HG03575 (cell line): ENCODE measurements around the gene PRPSAP1.

Source experiments
- ATAC-seq: cut with Tn5 transposase; IDR thresholded peaks from one replicate; pipeline ENCODE4 v1.9.1; 2021; ENCODE audit not compliant: unreplicated experiment, insufficient number of reproducible peaks, low FRiP score; ENCODE audit errors: extremely low read depth

Gene PRPSAP1

GRCh38 chr17:76293106-76293505, 60.6 kb downstream of the PRPSAP1 start:
- ATAC-seq, result no peak

- no peak for ATAC-seq
Measured at GRCh38 chr17:76292567-76292966, 61.1 kb downstream of the PRPSAP1 start.

- ATAC-seq, result no peak
Measured at GRCh38 chr17:76281573-76282371, 71.9 kb downstream of the PRPSAP1 start.

GRCh38 chr17:76280650-76281049, 73.1 kb downstream of the PRPSAP1 start:
- ATAC-seq, result no peak

DNA sequence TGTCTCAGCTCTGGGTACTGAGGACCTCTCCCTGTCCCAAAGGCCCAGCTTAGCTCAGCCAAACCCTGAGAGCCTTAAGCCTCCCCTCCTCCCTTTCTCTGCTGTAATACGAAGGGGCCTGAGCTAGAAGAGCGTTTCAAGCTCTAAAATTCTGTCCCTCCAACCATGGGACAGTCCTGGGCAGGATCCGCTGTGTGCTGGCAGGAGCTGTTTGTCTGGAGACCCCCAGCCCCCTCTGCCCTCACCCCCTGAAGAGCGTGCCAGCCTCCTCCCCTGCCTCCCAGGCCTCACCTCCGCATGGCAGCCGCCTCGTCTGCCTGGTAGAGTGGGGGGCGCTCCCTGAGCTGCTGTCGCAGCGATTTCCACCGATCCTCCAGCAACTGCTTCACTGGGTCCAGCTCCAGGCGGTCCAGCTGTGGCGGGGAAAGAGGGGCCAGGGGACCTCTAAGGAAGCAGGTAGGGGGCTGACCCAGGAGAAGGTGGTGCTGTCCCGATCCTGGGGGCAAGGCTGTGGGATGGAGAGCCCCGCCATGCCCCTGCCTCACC, 73.9 kb downstream of the PRPSAP1 start:
- no peak for ATAC-seq

GRCh38 chr17:76278952-76279741, 74.6 kb downstream of the PRPSAP1 start:
- no peak for ATAC-seq

DNA sequence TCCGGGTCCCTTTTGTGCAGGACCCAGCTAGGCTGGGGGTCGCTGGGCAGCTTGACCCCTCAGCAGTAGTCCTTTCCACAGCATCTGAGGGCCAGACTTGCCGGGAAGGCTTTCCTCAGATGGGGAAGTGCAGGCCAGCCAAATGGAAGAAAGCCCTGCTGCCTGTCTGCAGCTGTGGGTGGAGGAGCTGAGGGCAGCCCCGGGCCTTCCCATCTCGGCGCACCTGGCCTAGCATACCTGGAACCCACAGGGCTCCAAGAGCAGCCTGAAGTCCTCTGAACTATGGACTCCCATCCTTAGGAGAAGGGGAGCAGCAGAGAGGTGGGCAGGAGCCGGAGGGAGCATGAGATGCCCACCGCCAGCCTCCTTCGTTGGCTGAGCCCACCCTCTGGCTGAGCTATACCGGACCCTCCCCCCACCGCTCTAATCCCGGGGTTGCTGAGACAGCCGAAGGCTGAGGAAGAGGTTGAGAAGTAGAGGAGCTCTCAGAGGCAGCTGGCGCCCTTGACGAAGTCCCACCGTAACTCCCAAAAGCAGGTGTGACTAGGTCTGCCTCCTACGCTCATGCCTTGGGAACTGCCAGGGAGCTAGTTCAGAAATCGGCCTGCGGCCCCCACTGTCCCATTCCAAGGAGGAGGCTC, 75.3 kb downstream of the PRPSAP1 start:
- ATAC-seq, result no peak

- ATAC-seq, result no peak
Measured at GRCh38 chr17:76277300-76278267, 76.1 kb downstream of the PRPSAP1 start.

GRCh38 chr17:76276461-76277299, 77.0 kb downstream of the PRPSAP1 start:
- ATAC-seq, result no peak

GRCh38 chr17:76276069-76276431, 77.7 kb downstream of the PRPSAP1 start:
- no peak for ATAC-seq

- no peak for ATAC-seq
Measured at GRCh38 chr17:76275382-76276068, 78.2 kb downstream of the PRPSAP1 start.

DNA sequence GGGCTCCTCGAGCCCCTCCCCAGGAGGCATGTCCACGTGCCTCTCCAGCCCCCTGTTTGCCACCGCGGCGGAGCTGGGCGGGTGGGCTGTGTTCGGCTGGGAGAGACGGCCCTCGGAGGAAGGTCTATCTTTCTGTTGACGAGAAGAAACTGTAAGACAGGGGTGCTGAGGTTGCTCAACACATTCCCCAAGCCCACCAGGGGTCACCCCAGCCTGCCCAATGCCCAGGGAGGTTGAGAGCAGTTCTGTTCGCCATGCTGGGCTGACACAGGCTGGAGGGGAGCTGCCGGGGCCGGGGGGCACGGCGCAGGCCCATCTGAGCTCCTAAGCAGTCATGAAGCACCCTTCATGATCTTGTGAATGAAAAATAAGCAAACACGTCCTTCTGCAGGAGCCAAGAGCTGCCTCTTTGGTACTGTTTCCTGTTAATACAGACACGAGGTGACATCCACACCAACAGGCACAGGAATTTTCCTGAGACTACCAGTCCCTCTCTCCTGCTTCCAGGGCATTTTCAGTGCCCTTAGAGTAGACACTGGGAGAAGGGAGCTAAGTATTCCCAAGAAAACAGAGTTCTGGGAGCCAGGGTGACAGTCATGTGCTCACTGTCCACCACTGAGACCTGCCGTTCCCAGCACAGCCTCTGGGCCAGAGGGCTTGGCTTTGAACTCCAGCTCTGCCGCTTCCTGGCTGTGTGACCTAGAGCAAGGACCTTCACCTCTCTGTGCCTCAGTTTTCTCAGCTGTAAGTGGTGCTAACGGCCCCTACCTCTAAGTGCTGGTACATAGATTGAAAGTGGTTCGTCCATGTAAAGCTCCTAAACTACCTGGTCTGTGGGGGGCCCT, 79.4 kb downstream of the PRPSAP1 start:
- no peak for ATAC-seq

DNA sequence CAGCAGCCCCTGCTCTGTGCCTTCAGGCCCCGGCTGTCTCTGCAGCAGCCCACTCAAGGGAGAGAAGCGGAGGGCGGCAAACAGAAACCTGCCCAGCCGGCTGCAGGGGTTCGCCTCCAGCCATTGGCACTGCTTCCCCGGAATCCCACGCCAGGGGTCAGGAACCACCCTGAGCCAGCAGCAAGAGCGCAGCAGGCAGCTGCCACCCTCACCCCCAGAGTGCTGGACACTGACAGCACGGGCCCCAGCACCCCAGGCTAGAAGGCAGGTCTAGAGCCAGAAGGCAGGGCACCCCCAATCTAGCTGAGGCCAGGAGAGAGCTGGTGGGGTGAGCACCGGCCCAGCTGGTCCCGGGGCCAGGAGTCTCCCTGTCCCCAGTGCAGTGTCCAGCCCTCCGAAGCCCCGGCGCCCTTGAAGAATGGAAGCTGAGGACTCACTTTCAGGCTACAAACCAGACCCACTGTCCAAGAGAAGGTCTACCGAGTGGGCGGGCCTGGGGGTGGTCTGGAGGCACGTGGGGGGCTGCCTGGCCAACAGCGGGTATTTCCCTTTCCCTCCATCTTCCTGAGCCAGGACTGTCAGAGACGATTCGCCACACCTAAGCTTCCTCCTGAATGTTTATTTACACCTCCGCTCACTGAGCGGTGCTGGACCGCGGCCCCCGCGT, 80.1 kb downstream of the PRPSAP1 start:
- no peak for ATAC-seq

DNA sequence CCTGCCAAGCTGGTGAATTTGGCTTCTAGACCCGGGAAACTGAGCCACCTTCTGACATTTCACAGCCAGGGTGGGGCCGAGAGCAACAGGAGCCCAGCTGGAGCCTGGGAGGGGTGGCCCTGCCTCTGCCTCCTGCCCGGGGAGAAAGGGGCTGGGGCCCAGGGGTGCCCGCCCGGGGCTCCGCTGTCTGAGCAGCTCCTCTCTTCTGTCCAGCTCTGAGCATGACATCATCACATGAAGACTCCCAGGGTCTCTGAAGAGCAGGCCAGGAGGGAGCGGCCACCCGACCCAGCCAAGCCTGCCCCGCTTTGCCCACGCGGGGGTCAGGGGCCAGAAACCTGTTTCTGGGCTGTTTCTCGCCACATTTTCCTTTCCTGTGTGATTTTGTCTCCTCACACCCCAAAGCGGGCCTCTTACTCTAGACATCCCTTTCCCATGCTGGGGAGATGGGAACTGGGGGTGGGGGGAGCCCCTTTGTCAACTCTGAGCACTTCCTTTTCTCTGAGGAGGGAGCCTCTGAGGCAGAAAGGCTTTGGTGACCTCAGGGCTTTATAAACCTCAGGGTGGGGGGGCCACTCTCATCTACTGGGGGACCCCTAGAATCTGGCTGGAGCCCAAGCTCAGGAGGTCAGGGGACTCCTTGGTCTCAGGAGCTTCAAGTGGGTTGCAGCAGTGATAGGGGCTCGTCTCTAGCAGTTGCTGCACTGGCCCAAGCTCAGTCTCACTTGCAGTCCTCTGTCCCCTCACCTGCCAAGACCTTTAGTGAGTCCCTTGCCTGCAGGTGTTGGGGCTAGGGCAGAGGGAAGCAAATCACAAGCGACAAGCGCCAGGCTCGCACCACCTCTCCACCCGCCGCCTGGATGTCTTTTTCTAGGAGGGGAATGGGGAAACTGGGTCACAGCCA, 80.9 kb downstream of the PRPSAP1 start:
- no peak for ATAC-seq
